ENCODE data around the gene SMARCD2. TPM values are rescaled to one million over a fixed set of nuclear protein-coding genes. Genes with fewer than 3 reads are reported as not detected.
"Not testable (repeated sequence)": the region's sequence is repeated elsewhere in the genome, so short reads cannot be mapped to it uniquely, and the experiment has no call there.

The SMARCD2 gene
- total RNA-seq, 2 experiments from 2014 or later, result 133 to 138 TPM

- POLR2A ChIA-PET, result no interaction called here
- CTCF ChIA-PET, result interaction anchor here (1.6 kb wide), 1 partner anchor 72 kb away, joined by 3 read pairs; the partner anchor contains the start of genes CCDC47 and DDX42
- DNase-seq, result no peak
- Mint-ChIP-seq H3K27me3 (no peaks in the 10 kb centered on the region), H3K27ac (no peak overlapping the region), H3K9me3 (peaks cover 8% of the 10 kb centered on the region), H3K36me3 (ENCODE audit: low read depth) (peaks cover 18% of the 10 kb centered on the region), H3K4me1 (peaks cover 41% of the 10 kb centered on the region), H3K4me3 (no peak overlapping the region)
Measured at GRCh38 chr17:63845509-63845908, 3.0 kb upstream of the SMARCD2 start.

GRCh38 chr17:63843910-63844677 is 1.6 kb upstream of the SMARCD2 start:
- peak overlapping the region; percentile 98 for H3K27ac Mint-ChIP-seq
- peaks cover 7% of the 10 kb centered on the region for H3K9me3 Mint-ChIP-seq
- DNase-seq, result no peak
- H3K36me3 Mint-ChIP-seq (ENCODE audit: low read depth), result peaks cover 20% of the 10 kb centered on the region
- H3K4me1 Mint-ChIP-seq, result peaks cover 43% of the 10 kb centered on the region
- CTCF ChIA-PET, result interaction anchor here (0.5 to 2.6 kb wide), 11 partner anchors 8 to 517 kb away, joined by 3 to 15 read pairs (median 3); partner anchors contain the start of gene MAP3K3
- POLR2A ChIA-PET, result interaction anchor here (0.6 to 1.0 kb wide), 3 partner anchors 17 to 142 kb away, joined by 3 to 7 read pairs (median 6); partner anchors contain the start of gene PSMC5
- H3K27me3 Mint-ChIP-seq, result no peaks in the 10 kb centered on the region
- peak overlapping the region; percentile 89 for H3K4me3 Mint-ChIP-seq

- not testable (repeated sequence) for H3K9me3 Mint-ChIP-seq, H3K27me3 Mint-ChIP-seq
- Mint-ChIP-seq H3K4me1 (peaks cover 43% of the 10 kb centered on the region), H3K27ac (peak overlapping the region; percentile 98), H3K36me3 (ENCODE audit: low read depth) (peaks cover 16% of the 10 kb centered on the region), H3K4me3 (peak overlapping the region; percentile 89)
- peak; percentile 53 for DNase-seq
- CTCF ChIA-PET, result interaction anchor here (0.5 to 2.6 kb wide), 13 partner anchors 8 to 518 kb away, joined by 3 to 15 read pairs (median 3); partner anchors contain the start of gene MAP3K3
- POLR2A ChIA-PET, result interaction anchor here (0.6 to 1.0 kb wide), 4 partner anchors 16 to 142 kb away, joined by 3 to 7 read pairs (median 4); partner anchors contain the start of gene PSMC5
Measured at GRCh38 chr17:63843387-63843888, 953 bp upstream of the SMARCD2 start.

- Mint-ChIP-seq H3K36me3 (ENCODE audit: low read depth) (peaks cover 9% of the 10 kb centered on the region), H3K4me3 (peak overlapping the region; percentile 83), H3K4me1 (peaks cover 41% of the 10 kb centered on the region), H3K27me3 (no peaks in the 10 kb centered on the region), H3K27ac (peak overlapping the region; percentile 88), H3K9me3 (no peaks in the 10 kb centered on the region)
- no peak for DNase-seq
- POLR2A ChIA-PET, result no interaction called here
- CTCF ChIA-PET, result interaction anchor here (0.6 to 2.3 kb wide), 5 partner anchors 10 to 63 kb away, joined by 3 to 9 read pairs (median 3); partner anchors contain the start of gene PSMC5
Measured at GRCh38 chr17:63842173-63842539, 329 bp downstream of the SMARCD2 start.

- Mint-ChIP-seq H3K4me3 (peak overlapping the region; percentile 83), H3K9me3 (no peaks in the 10 kb centered on the region), H3K36me3 (ENCODE audit: low read depth) (peaks cover 13% of the 10 kb centered on the region), H3K27me3 (no peaks in the 10 kb centered on the region), H3K4me1 (peaks cover 42% of the 10 kb centered on the region), H3K27ac (peak overlapping the region; percentile 88)
- ChIA-PET POLR2A (no interaction called here), CTCF (interaction anchor here (0.6 to 8.7 kb wide), 7 partner anchors 6 to 62 kb away, joined by 3 to 47 read pairs (median 6); partner anchors contain the start of gene PSMC5)
- DNase-seq, result peak; percentile 20
Measured at GRCh38 chr17:63841350-63842172, 924 bp downstream of the SMARCD2 start.

GRCh38 chr17:63840591-63841349 is 1.7 kb downstream of the SMARCD2 start:
- ChIA-PET CTCF (interaction anchor here (1.1 to 8.7 kb wide), 5 partner anchors 7 to 54 kb away, joined by 3 to 47 read pairs (median 6); no protein-coding TSS in a partner anchor), POLR2A (interaction anchor here (0.7 kb wide), 1 partner anchor 98 kb away, joined by 3 read pairs; no protein-coding TSS in a partner anchor)
- no peaks in the 10 kb centered on the region for H3K27me3 Mint-ChIP-seq
- DNase-seq, result no peak
- peak overlapping the region; percentile 83 for H3K4me3 Mint-ChIP-seq
- H3K27ac Mint-ChIP-seq, result peak overlapping the region; percentile 88
- peaks cover 42% of the 10 kb centered on the region for H3K4me1 Mint-ChIP-seq
- peaks cover 15% of the 10 kb centered on the region for H3K36me3 Mint-ChIP-seq (ENCODE audit: low read depth)
- no peaks in the 10 kb centered on the region for H3K9me3 Mint-ChIP-seq

- Mint-ChIP-seq H3K4me1 (peaks cover 42% of the 10 kb centered on the region), H3K4me3 (peak overlapping the region; percentile 52), H3K27ac (peak overlapping the region; percentile 82), H3K36me3 (ENCODE audit: low read depth) (peaks cover 33% of the 10 kb centered on the region), H3K27me3 (no peaks in the 10 kb centered on the region), H3K9me3 (no peaks in the 10 kb centered on the region)
- no peak for DNase-seq
- POLR2A ChIA-PET, result interaction anchor here (1.0 to 1.1 kb wide), 2 partner anchors 10 to 12 kb away, joined by 3 to 4 read pairs; no protein-coding TSS in a partner anchor
- CTCF ChIA-PET, result interaction anchor here (0.6 to 8.7 kb wide), 7 partner anchors 9 to 180 kb away, joined by 3 to 47 read pairs (median 4); partner anchors contain the start of gene PSMC5
Measured at GRCh38 chr17:63838631-63839171, 3.8 kb downstream of the SMARCD2 start.

- Mint-ChIP-seq H3K27me3 (no peaks in the 10 kb centered on the region), H3K4me3 (no peak overlapping the region), H3K36me3 (ENCODE audit: low read depth) (peaks cover 37% of the 10 kb centered on the region), H3K27ac (peak overlapping the region; percentile 5), H3K9me3 (no peaks in the 10 kb centered on the region), H3K4me1 (peaks cover 40% of the 10 kb centered on the region)
- ChIA-PET CTCF (interaction anchor here (0.6 to 8.7 kb wide), 6 partner anchors 10 to 68 kb away, joined by 3 to 47 read pairs (median 4); partner anchors contain the start of gene PSMC5), POLR2A (interaction anchor here (1.0 to 1.1 kb wide), 2 partner anchors 9 to 12 kb away, joined by 3 to 4 read pairs; no protein-coding TSS in a partner anchor)
- DNase-seq, result no peak
Measured at GRCh38 chr17:63837962-63838600, 4.4 kb downstream of the SMARCD2 start.

- H3K4me3 Mint-ChIP-seq, result no peak overlapping the region
- POLR2A ChIA-PET, result no interaction called here
- no peaks in the 10 kb centered on the region for H3K27me3 Mint-ChIP-seq
- peaks cover 38% of the 10 kb centered on the region for H3K36me3 Mint-ChIP-seq (ENCODE audit: low read depth)
- CTCF ChIA-PET, result interaction anchor here (0.8 to 8.7 kb wide), 4 partner anchors 9 to 13 kb away, joined by 3 to 47 read pairs (median 6); partner anchors contain the start of gene PSMC5
- DNase-seq, result no peak
- no peak overlapping the region for H3K27ac Mint-ChIP-seq
- no peaks in the 10 kb centered on the region for H3K9me3 Mint-ChIP-seq
- H3K4me1 Mint-ChIP-seq, result peaks cover 41% of the 10 kb centered on the region
Measured at GRCh38 chr17:63837480-63837879, 5.0 kb downstream of the SMARCD2 start.

- H3K27ac Mint-ChIP-seq, result no peak overlapping the region
- H3K27me3 Mint-ChIP-seq, result no peaks in the 10 kb centered on the region
- H3K4me1 Mint-ChIP-seq, result peaks cover 48% of the 10 kb centered on the region
- no peak overlapping the region for H3K4me3 Mint-ChIP-seq
- ChIA-PET CTCF (interaction anchor here (1.9 to 8.7 kb wide), 2 partner anchors 8 to 11 kb away, joined by 6 to 47 read pairs; no protein-coding TSS in a partner anchor), POLR2A (no interaction called here)
- DNase-seq, result no peak
- H3K9me3 Mint-ChIP-seq, result no peaks in the 10 kb centered on the region
- peaks cover 44% of the 10 kb centered on the region for H3K36me3 Mint-ChIP-seq (ENCODE audit: low read depth)
Measured at GRCh38 chr17:63836811-63837210, 5.7 kb downstream of the SMARCD2 start.

- Mint-ChIP-seq H3K9me3 (no peaks in the 10 kb centered on the region), H3K4me1 (peaks cover 51% of the 10 kb centered on the region), H3K27ac (peak overlapping the region; percentile 16), H3K4me3 (no peak overlapping the region), H3K27me3 (no peaks in the 10 kb centered on the region), H3K36me3 (ENCODE audit: low read depth) (peaks cover 53% of the 10 kb centered on the region)
- DNase-seq, result no peak
- ChIA-PET CTCF (interaction anchor here (0.7 to 8.7 kb wide), 11 partner anchors 9 to 410 kb away, joined by 3 to 47 read pairs (median 4); partner anchors contain the start of genes CCDC47, DDX42 and SMARCD2), POLR2A (no interaction called here)
Measured at GRCh38 chr17:63835167-63835720, 7.2 kb downstream of the SMARCD2 start.

Measured in activated CD4-positive, alpha-beta T cell treated with anti-CD3 and anti-CD28 coated beads, Interleukin-2, amount 10 ng/mL, durations not matched to agents 7 days and 5 days (primary cell).